Neuronal stem cell (in vitro differentiated cells): Measurements from ENCODE around the gene LINC01488.

ENCODE experiments used
- DNase-seq: peaks from one replicate; pipeline ENCODE4 v3.0.0-alpha.2; 2013; ENCODE audit warnings: low spot score
- H2AFZ ChIP-seq: one replicate; pipeline ENCODE4 v1.6.1; 2013; ENCODE audit warnings: mild to moderate bottlenecking, low read length, inconsistent platforms
- H2AK5ac ChIP-seq: 2 replicates; pipeline ENCODE4 v1.6.1; 2013; ENCODE audit warnings: low read depth, mild to moderate bottlenecking, inconsistent platforms, low read length, moderate library complexity, mixed read lengths
- H2BK120ac ChIP-seq: 2 replicates; pipeline ENCODE4 v1.6.1; 2013; ENCODE audit warnings: low read depth, mild to moderate bottlenecking, inconsistent platforms, low read length, moderate library complexity, mixed read lengths
- H2BK12ac ChIP-seq: one replicate; pipeline ENCODE4 v1.6.1; 2013; ENCODE audit warnings: low read length, inconsistent platforms
- H2BK15ac ChIP-seq: 2 replicates; pipeline ENCODE4 v1.6.1; 2013; ENCODE audit warnings: mild to moderate bottlenecking, low read length, inconsistent platforms, mixed read lengths
- H2BK5ac ChIP-seq: one replicate; pipeline ENCODE4 v1.6.1; 2013; ENCODE audit warnings: inconsistent platforms, mild to moderate bottlenecking, low read length, moderate library complexity
- H3K14ac ChIP-seq: one replicate; pipeline ENCODE4 v1.6.1; 2013; ENCODE audit warnings: low read length, inconsistent platforms
- H3K18ac ChIP-seq: 2 replicates; pipeline ENCODE4 v1.6.1; 2013; ENCODE audit warnings: low read length, inconsistent platforms
- H3K23ac ChIP-seq: 2 replicates; pipeline ENCODE4 v1.6.1; 2013; ENCODE audit warnings: low read depth, mild to moderate bottlenecking, mixed read lengths, low read length, inconsistent platforms; ENCODE audit not compliant: poor library complexity
- H3K27ac ChIP-seq: replicated peaks from 3 replicates; pipeline ENCODE4 v1.5.1; 2013; ENCODE audit warnings: low read length, inconsistent platforms
- H3K27me3 ChIP-seq, 3 experiments: 2 replicates each; pipeline ENCODE4 v1.6.1; 2013; ENCODE audit warnings: low read length in 3 of 3, mild to moderate bottlenecking in 2 of 3, inconsistent platforms in 1 of 3, low read depth in 1 of 3, mixed read lengths in 1 of 3, moderate library complexity in 1 of 3; ENCODE audit not compliant: control insufficient read depth in 3 of 3, insufficient read depth in 3 of 3
- H3K36me3 ChIP-seq, 2 donors: replicated peaks in 1 of 2; 2 replicates each; pipeline ENCODE4 v1.6.1; 2013; ENCODE audit warnings: low read length in 2 of 2; ENCODE audit not compliant: control insufficient read depth in 2 of 2, insufficient read depth in 2 of 2
- H3K4ac ChIP-seq: 2 replicates; pipeline ENCODE4 v1.6.1; 2013; ENCODE audit warnings: inconsistent platforms, mild to moderate bottlenecking, low read length, moderate library complexity
- H3K4me1 ChIP-seq, 2 donors: 1 replicate in 1 of 2; 2 replicates in 1 of 2; pipeline ENCODE4 v1.6.1; 2013; ENCODE audit warnings: low read length in 2 of 2, low read depth in 1 of 2; ENCODE audit not compliant: control insufficient read depth in 2 of 2, insufficient read depth in 1 of 2
- H3K4me2 ChIP-seq: one replicate; pipeline ENCODE4 v1.6.1; 2013; ENCODE audit warnings: mild to moderate bottlenecking, low read length, inconsistent platforms; ENCODE audit not compliant: insufficient read depth, poor library complexity, severe bottlenecking
- H3K4me3 ChIP-seq, 2 donors: 2 replicates each; pipeline ENCODE4 v1.5.1; 2013; ENCODE audit warnings: low read length in 2 of 2, mild to moderate bottlenecking in 2 of 2, inconsistent platforms in 1 of 2, moderate library complexity in 1 of 2
- H3K79me1 ChIP-seq: one replicate; pipeline ENCODE4 v1.6.1; 2013; ENCODE audit warnings: low read depth, mild to moderate bottlenecking, inconsistent platforms, low read length, moderate library complexity
- H3K9ac ChIP-seq: one replicate; pipeline ENCODE4 v1.6.1; 2013; ENCODE audit warnings: mild to moderate bottlenecking, low read depth, low read length, inconsistent platforms; ENCODE audit not compliant: poor library complexity
- H3K9me3 ChIP-seq, 2 donors: replicated peaks in 1 of 2; 2 replicates each; pipeline versions ENCODE3 to v1.6.1; 2013; ENCODE audit warnings: low read length in 2 of 2, mild to moderate bottlenecking in 2 of 2, inconsistent platforms in 1 of 2, low read depth in 1 of 2, mixed read lengths in 1 of 2, moderate library complexity in 1 of 2; ENCODE audit not compliant: control insufficient read depth in 2 of 2, insufficient read depth in 1 of 2
- H4K8ac ChIP-seq: one replicate; pipeline ENCODE4 v1.6.1; 2013; ENCODE audit warnings: low read depth, mild to moderate bottlenecking, inconsistent platforms, low read length, moderate library complexity
- H4K91ac ChIP-seq: one replicate; pipeline ENCODE4 v1.6.1; 2013; ENCODE audit warnings: low read length, low read depth, mild to moderate bottlenecking, inconsistent platforms; ENCODE audit not compliant: poor library complexity
- WGBS, 2 donors: extraction: QIAGEN DNeasy Blood & Tissue Kit; methylation state at CpG; one replicate each; pipeline ENCODE4 v1.1.7; 2013; ENCODE audit warnings: missing lambda C conversion rate in 2 of 2, mixed read lengths in 1 of 2; ENCODE audit not compliant: insufficient read length in 2 of 2, insufficient replicate concordance in 1 of 2; ENCODE audit errors: extremely low coverage in 2 of 2; 5-methylcytosine and 5-hydroxymethylcytosine counted together

Gene LINC01488

GRCh38 chr11:69540118-69541000 is 58.9 kb downstream of the LINC01488 start:
- peak overlapping the region; percentile 83 for H3K18ac ChIP-seq
- H3K4ac ChIP-seq = no peak overlapping the region
- H3K4me3 ChIP-seq = no peak overlapping the region
- no peak overlapping the region for H2BK12ac ChIP-seq
- H2AFZ ChIP-seq = no peak overlapping the region
- H3K4me1 ChIP-seq = peaks cover 0 to 4% of the 10 kb centered on the region in 2 donors
- peak overlapping the region; percentile 50 for H2AK5ac ChIP-seq
- no peak overlapping the region for H3K27ac ChIP-seq
- H3K36me3 ChIP-seq = no peaks in the 10 kb centered on the region
- H2BK5ac ChIP-seq = peak overlapping the region; percentile 79
- peak overlapping the region; percentile 65 for H3K9ac ChIP-seq
- no CpG with 5 or more reads among the region's 30 CpGs for WGBS, 2 donors
- H2BK120ac ChIP-seq = peak overlapping the region; percentile 47
- H3K4me2 ChIP-seq = no peak overlapping the region
- no peak overlapping the region for H4K91ac ChIP-seq
- H3K14ac ChIP-seq = no peak overlapping the region
- peaks cover 2% of the 10 kb centered on the region for H3K79me1 ChIP-seq
- H3K23ac ChIP-seq = no peak overlapping the region
- peak overlapping the region; percentile 73 for H2BK15ac ChIP-seq
- H3K27me3 ChIP-seq = peaks cover 0 to 4% (median 2%) of the 10 kb centered on the region in 3 experiments
- H4K8ac ChIP-seq = no peak overlapping the region
- no peak for DNase-seq
- no peaks in the 10 kb centered on the region for H3K9me3 ChIP-seq

GRCh38 chr11:69541001-69541285 is 59.5 kb downstream of the LINC01488 start:
- peaks cover 0 to 4% (median 2%) of the 10 kb centered on the region in 3 experiments for H3K27me3 ChIP-seq
- peak overlapping the region; percentile 79 for H2BK5ac ChIP-seq
- no peak overlapping the region for H2AFZ ChIP-seq
- H3K4me2 ChIP-seq = no peak overlapping the region
- H3K4me1 ChIP-seq = peaks cover 0 to 4% of the 10 kb centered on the region in 2 donors
- H3K4me3 ChIP-seq = no peak overlapping the region
- no peaks in the 10 kb centered on the region for H3K36me3 ChIP-seq
- H2BK15ac ChIP-seq = no peak overlapping the region
- no peak overlapping the region for H3K23ac ChIP-seq
- H3K9ac ChIP-seq = no peak overlapping the region
- WGBS, 2 donors = no CpG with 5 or more reads among the region's 5 CpGs
- no peak overlapping the region for H4K91ac ChIP-seq
- H3K9me3 ChIP-seq = no peaks in the 10 kb centered on the region
- DNase-seq = no peak
- H2BK12ac ChIP-seq = no peak overlapping the region
- H4K8ac ChIP-seq = no peak overlapping the region
- H2BK120ac ChIP-seq = no peak overlapping the region
- H3K27ac ChIP-seq = no peak overlapping the region
- H3K79me1 ChIP-seq = peaks cover 2% of the 10 kb centered on the region
- no peak overlapping the region for H3K4ac ChIP-seq
- no peak overlapping the region for H3K14ac ChIP-seq
- H2AK5ac ChIP-seq = no peak overlapping the region
- no peak overlapping the region for H3K18ac ChIP-seq

DNA sequence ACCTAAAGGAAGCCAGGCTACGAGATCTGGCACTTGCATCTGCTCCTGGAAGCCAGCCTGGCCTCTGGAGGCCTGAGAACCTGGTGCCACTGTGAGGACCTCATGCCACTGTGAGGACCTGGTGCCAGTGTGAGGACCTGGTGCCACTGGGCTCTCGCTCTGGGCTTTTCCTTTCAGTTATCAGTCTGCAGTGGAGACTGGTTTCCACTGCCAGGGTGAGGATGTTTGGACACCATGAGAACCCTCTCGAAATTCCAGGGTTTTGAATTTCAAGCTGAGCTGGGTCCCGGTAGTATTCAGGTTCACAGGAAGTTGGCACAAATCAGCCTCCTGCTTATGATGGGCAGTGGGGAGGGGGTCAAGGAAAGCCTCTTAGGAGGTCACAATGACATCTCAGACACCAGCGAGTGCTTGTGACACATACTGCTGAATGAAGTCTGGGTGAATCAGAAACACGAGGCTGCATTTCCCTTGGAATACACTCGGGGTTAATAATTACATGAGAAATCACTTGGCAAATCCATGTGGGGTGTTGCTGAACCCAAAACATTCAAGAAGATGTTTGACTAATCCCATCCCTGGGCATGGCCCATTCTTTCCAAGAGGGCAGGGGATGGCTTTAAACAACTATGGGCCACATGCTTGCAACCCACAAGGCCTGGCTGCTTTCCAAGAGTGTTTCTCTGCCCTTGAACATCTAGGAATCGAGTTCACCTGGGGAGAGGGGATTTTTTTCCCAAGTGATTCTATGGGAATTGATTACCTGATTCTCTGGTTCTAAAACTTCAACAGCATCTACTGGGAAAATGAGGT is 60.2 kb downstream of the LINC01488 start:
- Histone ChIP-seq H4K8ac (no peak overlapping the region), H2AK5ac (no peak overlapping the region), H3K18ac (no peak overlapping the region), H3K4me2 (no peak overlapping the region), H3K9ac (no peak overlapping the region), H3K4me3 (no peak overlapping the region), H3K27ac (no peak overlapping the region), H2BK15ac (no peak overlapping the region), H2BK120ac (no peak overlapping the region), H3K27me3 (peaks cover 0 to 4% (median 2%) of the 10 kb centered on the region in 3 experiments), H3K4ac (no peak overlapping the region), H3K79me1 (peaks cover 2% of the 10 kb centered on the region), H3K14ac (no peak overlapping the region), H3K4me1 (peaks cover 0 to 4% of the 10 kb centered on the region in 2 donors), H2AFZ (no peak overlapping the region), H4K91ac (no peak overlapping the region), H2BK12ac (no peak overlapping the region), H3K36me3 (no peaks in the 10 kb centered on the region), H3K23ac (no peak overlapping the region), H3K9me3 (no peaks in the 10 kb centered on the region), H2BK5ac (no peak overlapping the region)
- WGBS, 2 donors = no CpG with 5 or more reads among the region's 8 CpGs
- DNase-seq = no peak
